ENCODE measurements around the gene BRIX1.
A peak's percentile ranks its signal among the peaks of the same experiment; 100 is the strongest.
"Not testable (repeated sequence)": the region's sequence is repeated elsewhere in the genome, so short reads cannot be mapped to it uniquely, and the experiment has no call there.

BRIX1 gene

GRCh38 chr5:34905564-34905963 is 9.9 kb upstream of the BRIX1 start:
- H3K4me3 ChIP-seq, result no peak overlapping the region
- H3K27ac ChIP-seq, result no peak overlapping the region

- no peak overlapping the region for H3K27ac ChIP-seq
- H3K4me3 ChIP-seq, result no peak overlapping the region
Measured at GRCh38 chr5:34913072-34913471, 2.4 kb upstream of the BRIX1 start.

GRCh38 chr5:34914671-34915138 is 806 bp upstream of the BRIX1 start:
- Histone ChIP-seq H3K4me3 (peak overlapping the region; percentile 65 to 96 (median 78)), H3K27ac (peak overlapping the region in 20 of 21 experiments; percentile 67 to 95 (median 83))

DNA sequence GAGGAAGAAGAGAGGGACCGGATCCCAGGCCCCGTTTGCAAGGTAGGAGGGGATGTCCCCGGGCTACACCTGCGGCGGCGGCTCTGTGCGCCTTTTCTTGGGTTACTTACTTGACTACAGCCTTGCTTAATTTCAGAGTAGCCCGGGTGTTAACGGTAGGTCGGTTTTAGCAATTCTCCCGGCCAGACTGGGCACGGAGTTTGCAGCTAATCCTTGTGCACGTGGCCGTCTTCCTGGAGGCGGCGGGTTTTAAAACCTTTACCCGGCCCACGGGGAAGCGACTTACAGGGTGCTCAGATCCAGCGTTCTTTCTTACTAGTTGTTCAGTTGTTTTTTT is 313 bp downstream of the BRIX1 start:
- peak overlapping the region; percentile 65 to 96 (median 78) for H3K4me3 ChIP-seq
- H3K27ac ChIP-seq, result peak overlapping the region; percentile 67 to 95 (median 82)

- Histone ChIP-seq H3K4me3 (peak overlapping the region; percentile 65 to 96 (median 78)), H3K27ac (peak overlapping the region in 5 of 21 experiments; percentile 28 to 93 (median 87))
Measured at GRCh38 chr5:34916518-34916917, 1.0 kb downstream of the BRIX1 start.

- H3K4me3 ChIP-seq, result no peak overlapping the region
- H3K27ac ChIP-seq, result no peak overlapping the region
Measured at GRCh38 chr5:34918025-34918424, 2.5 kb downstream of the BRIX1 start.

DNA sequence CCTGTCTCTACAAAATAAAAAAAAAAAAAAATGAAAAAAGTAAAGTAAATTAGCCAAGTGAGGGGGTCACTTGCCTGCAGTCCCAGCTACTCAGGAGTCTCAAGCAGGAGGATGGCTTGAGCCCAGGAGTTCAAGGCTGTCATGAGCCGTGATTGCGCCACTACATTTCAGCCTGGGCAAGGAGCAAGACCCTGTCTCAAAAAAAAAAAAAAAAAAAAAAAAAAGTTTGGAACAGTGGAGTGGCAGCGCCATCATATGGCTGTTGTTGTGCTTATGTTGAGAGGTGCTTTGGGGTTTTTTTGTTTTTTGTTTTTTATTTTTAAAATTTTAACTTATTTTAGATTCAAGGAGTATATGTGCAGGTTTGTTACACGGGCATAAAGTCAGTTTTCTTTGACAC is 3.6 kb downstream of the BRIX1 start:
- H3K4me3 ChIP-seq, result no peak overlapping the region
- H3K27ac ChIP-seq, result no peak overlapping the region

GRCh38 chr5:34923256-34923655 is 7.7 kb downstream of the BRIX1 start:
- not testable (repeated sequence) for H3K27ac ChIP-seq, H3K4me3 ChIP-seq

GRCh38 chr5:34923694-34924461 is 8.4 kb downstream of the BRIX1 start:
- H3K4me3 ChIP-seq, result no peak overlapping the region
- no peak overlapping the region for H3K27ac ChIP-seq

DNA sequence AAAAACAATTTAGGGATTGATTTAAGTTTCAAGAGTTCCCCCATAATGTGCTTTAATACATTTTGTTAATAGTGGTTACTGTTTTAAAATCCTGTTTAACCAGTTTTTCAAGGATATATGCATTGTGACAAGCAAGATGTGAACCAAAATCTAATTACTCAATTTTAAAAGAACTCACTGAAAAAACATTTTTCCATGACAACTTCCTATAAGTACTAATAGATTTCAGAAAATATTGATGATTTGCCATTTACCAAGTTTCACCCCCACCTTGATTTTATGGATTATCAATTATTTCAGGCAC is 8.9 kb downstream of the BRIX1 start:
- H3K27ac ChIP-seq, result no peak overlapping the region
- no peak overlapping the region for H3K4me3 ChIP-seq

GRCh38 chr5:34926318-34926888 is 10.9 kb downstream of the BRIX1 start:
- H3K27ac ChIP-seq, result no peak overlapping the region
- no peak overlapping the region for H3K4me3 ChIP-seq

- H3K27ac ChIP-seq, result no peak overlapping the region
- no peak overlapping the region for H3K4me3 ChIP-seq
Measured at GRCh38 chr5:34927785-34928184, 12.3 kb downstream of the BRIX1 start.

- no peak overlapping the region for H3K4me3 ChIP-seq
Measured at GRCh38 chr5:34928267-34928666, 12.8 kb downstream of the BRIX1 start.

DNA sequence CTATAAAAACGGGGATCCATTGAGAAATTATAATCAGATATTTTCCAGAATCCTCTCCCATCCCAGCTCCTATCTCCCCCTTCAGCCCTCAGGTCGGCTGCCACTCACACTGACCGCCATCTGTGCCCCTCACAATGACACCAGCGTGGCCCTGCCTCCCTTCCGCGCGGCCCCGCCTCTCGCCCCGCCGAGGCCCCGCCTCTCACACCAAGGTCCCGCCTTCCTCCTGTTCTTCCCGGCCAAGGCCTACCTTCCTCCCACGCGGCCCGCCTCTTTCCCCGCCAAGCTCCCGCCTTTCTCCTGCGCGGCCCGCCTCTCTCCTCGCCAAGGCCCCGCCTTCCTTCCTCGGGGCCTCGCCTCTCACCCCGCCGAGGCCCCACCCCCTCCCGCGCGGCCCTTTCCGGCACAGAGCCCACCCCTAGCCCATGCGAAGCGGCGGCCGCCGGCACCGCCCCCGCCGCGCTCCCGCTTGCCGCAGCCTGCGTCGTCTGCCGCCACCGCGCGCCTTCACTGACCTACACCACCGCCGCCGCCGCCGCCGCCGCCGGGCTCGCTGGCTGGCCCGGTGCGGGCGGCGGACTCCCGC is 13.7 kb downstream of the BRIX1 start, which contains the start of gene DNAJC21:
Gene DNAJC21, plus strand, starts transcription at position 426 of the 586 bp plus-strand sequence. CDS start 261 bp downstream, outside the sequence.
- H3K4me3 ChIP-seq, result peak within 1 kb of the TSS; percentile 62 to 96 (median 82)
- peak within 1 kb of the TSS; percentile 27 to 96 (median 90) for H3K27ac ChIP-seq

More at GRCh38 chr5:34928267-34928666, 12.8 kb downstream of the BRIX1 start:
- no peak overlapping the region for H3K27ac ChIP-seq

DNA sequence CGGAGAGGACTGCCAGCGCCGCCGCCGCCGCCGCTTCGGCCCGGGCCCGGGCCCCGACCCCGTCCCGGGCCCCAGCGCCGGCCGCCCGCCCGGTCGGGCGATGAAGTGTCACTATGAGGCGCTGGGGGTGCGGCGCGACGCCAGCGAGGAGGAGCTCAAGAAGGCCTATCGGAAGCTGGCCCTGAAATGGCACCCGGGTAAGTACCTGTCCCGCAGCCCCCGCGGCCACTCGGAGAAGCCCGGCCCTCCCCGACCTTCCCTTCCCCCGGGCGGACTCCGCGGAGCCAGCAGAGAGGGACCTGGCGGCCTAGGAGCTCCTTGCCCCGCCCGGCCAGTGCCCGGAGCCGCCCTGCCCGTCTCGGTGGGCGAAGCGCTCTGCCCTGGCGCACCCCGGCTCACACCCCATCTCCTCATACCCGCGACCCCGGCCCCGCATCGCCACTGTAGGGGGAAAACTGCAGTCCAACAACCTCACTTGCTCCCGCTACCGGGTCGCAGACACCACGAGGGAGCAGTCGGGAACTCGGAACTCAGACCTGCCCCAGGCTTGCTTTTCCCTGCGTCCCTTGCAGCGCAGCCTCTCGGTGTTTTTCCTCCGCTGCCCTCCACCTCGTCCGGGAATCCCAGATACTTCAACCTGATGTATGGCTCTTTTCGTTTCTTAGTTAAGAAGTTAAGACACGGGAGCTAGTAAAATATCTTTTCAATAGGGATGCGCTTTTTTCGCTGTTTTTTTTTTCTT is 14.4 kb downstream of the BRIX1 start:
- peak overlapping the region; percentile 62 to 96 (median 82) for H3K4me3 ChIP-seq
- peak overlapping the region; percentile 27 to 96 (median 90) for H3K27ac ChIP-seq

DNA sequence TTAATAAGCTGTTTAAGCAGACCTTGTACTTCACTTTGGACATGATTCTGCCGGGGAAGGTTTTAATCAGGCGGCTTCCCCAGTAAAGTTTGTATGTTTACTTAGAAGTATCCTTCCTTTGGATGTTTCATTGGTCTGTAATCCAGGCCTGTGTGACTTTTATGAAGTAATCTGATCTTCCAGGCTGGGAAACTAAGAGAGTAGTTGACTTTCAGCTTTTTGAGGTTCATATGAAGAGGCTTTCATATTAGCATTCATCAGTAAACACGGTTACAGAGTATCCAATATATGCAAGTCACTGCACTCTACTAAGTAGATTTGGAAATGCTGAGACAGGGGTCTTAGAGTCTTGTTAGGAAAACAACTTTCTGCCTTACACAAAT is 14.9 kb downstream of the BRIX1 start:
- peak overlapping the region in 20 of 21 experiments; percentile 27 to 96 (median 90) for H3K27ac ChIP-seq

GRCh38 chr5:34930870-34931269 is 15.4 kb downstream of the BRIX1 start:
- H3K27ac ChIP-seq, result peak overlapping the region in 5 of 21 experiments; percentile 90 to 96 (median 92)

More for the DNA sequence above, 14.9 kb downstream of the BRIX1 start:
- peak overlapping the region; percentile 62 to 96 (median 82) for H3K4me3 ChIP-seq

DNA sequence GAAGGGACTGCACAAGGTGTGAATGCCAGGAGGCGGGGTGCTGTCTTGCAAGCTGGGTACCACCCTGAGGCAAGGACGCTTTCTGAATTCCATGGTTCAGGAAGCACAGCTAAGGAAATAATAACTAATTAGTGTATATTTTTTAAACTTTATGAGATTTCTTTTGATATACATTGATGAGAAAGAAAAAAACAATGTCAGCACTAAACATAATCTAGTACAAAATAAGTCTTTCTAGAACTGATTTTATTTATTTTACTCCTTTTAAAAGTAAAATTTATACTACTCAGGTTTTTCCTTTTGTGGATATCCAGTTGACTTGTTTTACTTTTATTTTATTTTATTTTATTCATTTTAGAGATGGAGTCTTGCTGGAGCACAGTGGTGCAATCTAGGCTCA is 17.4 kb downstream of the BRIX1 start:
- Histone ChIP-seq H3K4me3 (no peak overlapping the region), H3K27ac (no peak overlapping the region)

More at GRCh38 chr5:34930870-34931269, 15.4 kb downstream of the BRIX1 start:
- H3K4me3 ChIP-seq, result peak overlapping the region in 5 of 7 experiments; percentile 65 to 96 (median 85)

GRCh38 chr5:34941936-34942335 is 26.4 kb downstream of the BRIX1 start:
- Histone ChIP-seq H3K4me3 (no peak overlapping the region), H3K27ac (no peak overlapping the region)

DNA sequence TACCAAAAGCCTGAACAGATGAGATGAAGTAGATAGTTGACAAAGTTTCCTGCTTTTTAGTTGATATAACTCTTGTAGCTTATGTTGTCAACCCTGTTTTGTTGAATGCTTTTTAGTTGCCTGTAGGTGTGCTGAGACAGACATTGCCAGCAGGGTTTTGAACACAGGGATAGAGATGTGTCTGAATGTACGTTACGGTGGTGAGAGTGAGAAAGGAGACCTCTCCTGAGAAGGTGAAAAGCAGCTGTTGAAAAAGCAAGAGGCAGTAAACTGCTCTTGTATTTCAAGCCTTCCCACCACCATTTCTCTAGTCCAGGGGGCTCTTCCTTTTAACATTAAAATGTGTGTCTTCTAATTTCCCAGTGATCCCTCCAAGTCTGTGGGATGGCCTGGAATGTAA is 28.5 kb downstream of the BRIX1 start:
- Histone ChIP-seq H3K4me3 (no peak overlapping the region), H3K27ac (no peak overlapping the region)
